Activated naive CD4-positive, alpha-beta T cell treated with Interleukin-2 at 50 U/mL for 16 hours (primary cell): ENCODE measurements around the gene IAPP.
"Not testable (repeated sequence)": the region's sequence is repeated elsewhere in the genome, so short reads cannot be mapped to it uniquely, and the experiment has no call there.

ENCODE experiments used
- DNase-seq: peaks from one replicate; pipeline ENCODE4 v3.0.0-alpha.2; 2020

IAPP gene

DNA sequence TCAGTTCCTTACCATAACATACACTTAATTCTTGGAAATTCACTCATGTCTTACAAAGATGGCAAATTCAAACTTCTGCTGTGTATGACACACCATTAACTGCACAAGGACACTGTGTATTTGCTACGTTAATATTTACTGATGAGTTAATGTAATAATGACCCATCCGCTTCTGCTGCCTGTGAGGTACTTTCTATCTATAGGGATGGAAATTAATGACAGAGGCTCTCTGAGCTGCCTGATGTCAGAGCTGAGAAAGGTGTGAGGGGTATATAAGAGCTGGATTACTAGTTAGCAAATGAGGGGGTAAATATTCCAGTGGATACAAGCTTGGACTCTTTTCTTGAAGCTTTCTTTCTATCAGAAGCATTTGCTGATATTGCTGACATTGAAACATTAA is at the start of gene IAPP:
TSS of gene IAPP (plus strand) at position 301 of the 400 bp plus-strand sequence. CDS start 450 bp downstream, outside the sequence.
- no peak for DNase-seq

GRCh38 chr12:21323736-21324135 is 49.0 kb upstream of the IAPP start:
- no peak for DNase-seq

- DNase-seq = no peak
Observed at GRCh38 chr12:21324551-21324950, 48.2 kb upstream of the IAPP start.

DNA sequence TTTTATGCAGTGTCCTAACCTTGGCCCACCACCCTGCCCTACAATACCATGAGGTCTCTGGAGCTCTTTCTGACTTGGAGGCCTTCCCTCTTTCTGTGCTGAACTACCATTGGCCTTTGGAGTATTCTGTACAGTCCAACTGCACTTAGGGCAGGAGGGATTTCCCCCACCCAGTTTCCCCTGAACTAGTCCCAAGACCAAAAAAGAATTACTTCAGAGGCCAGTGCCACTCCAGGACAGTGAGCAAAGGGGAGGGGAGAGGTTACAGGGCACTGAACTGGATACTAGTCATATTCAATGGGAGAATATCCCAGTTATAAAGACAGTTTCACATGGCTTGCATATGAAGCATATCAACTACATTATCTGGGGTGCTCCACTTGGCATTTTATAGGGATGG is 44.1 kb upstream of the IAPP start:
- DNase-seq = no peak

DNA sequence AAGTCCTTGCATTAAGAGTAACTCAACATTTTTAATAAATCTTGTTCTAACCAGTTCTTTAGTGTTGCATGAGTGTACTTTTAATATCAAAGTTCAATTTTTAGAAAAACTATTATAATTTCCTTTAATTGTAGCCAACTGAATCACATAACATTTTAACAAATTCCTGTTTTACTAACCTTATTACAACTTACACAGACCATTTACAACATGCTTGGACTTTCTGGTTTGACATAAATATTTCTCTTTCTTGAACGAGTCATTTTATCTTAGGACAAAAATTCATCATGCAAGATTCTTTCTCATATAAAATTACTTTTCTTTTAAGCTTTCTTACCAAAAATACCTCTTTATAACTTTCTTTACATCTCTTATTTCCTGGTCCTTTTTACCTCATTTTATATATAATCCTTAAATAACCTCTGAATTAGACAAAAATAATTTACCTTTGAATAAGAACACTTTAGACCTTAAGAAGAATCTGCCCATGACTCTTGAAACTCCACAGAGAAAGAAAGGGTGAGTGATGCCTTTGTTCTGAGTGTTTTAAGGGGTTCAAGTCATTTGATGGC is 41.9 kb upstream of the IAPP start:
- no peak for DNase-seq

DNA sequence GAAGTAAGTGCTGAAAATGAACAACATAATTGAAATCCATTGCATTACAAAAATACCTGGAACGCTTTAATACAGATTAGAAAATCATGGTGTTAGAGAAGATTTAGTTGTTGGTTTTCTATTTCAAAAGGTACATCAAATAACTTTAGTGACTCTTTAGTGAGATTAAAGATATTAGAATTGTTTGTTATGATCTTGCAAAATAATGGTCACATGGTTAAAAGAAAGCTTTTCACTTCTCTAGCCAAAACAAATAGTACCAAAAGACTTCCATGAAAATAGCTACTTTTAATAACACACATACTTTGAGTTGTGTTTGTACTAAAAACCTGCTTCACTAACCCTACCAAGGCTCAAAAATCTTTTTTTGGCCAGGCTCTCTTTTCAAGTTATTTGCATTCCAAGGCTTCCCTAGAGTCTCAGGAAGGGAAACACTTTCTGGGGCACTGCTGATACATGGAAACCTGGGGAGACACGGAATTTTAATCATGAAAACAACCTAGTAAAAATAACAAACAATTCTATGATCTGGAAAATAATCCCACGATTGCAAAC is 37.9 kb upstream of the IAPP start, which contains the start of gene SLCO1A2:
TSS of gene SLCO1A2 (minus strand) at position 147 of the 555 bp plus-strand sequence. CDS start 270 bp downstream, outside the sequence.
- DNase-seq = no peak

- DNase-seq = no peak
Observed at GRCh38 chr12:21336656-21337055, 36.0 kb upstream of the IAPP start.

GRCh38 chr12:21337453-21337852 is 35.2 kb upstream of the IAPP start:
- DNase-seq = no peak

DNA sequence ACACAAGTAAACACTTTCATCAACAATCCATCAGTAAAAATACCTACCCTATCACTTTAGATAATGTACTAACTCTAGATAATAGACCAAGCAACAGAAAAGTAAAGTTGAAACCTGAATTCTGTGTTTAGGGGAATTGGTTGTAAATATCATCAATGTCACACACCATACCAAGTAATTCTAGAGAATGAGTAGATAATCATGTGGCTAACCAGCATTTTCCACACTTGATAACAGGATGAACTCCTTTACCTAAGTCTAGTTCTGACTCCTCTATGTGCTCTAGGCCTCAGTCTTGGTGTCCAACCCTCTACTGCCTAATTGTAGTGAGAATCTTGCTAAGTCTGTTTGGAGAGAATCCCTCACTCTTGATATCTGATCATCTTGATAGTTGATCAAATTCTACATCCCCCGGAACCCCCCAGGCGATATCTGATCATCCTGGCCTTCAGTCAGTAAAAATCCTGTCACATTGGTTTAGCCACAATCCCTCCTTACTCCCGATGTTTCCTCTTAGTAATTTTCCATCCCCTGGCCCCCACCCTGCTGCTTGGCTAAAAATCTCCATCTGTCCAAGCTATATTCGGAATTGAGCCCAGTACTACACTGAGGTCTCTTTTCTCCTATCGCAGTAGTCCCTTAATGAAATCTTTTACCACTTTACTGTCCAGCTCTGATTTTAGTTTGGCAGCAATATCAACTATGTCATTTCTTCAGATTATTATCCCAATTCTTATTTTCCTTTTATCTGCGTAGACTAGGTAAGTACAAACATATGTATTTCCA is 34.5 kb upstream of the IAPP start:
- no peak for DNase-seq

DNA sequence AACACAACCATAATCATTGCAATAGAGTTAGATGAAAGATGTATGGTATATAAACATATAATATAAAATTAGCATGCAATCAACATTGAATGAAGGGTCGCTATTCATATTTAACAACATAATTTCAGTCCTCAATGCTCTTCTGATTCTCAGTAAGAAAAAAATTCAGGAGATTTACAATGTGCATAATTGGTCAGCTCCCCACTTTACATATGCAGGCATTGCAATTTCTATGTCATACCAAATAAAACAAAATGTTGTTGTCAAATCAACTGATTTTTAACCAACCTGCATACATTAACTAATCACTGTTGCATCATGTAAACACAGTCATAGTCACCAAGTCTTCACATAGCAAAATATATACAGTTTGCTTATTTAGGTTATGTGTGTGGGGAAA is 32.8 kb upstream of the IAPP start:
- no peak for DNase-seq

DNA sequence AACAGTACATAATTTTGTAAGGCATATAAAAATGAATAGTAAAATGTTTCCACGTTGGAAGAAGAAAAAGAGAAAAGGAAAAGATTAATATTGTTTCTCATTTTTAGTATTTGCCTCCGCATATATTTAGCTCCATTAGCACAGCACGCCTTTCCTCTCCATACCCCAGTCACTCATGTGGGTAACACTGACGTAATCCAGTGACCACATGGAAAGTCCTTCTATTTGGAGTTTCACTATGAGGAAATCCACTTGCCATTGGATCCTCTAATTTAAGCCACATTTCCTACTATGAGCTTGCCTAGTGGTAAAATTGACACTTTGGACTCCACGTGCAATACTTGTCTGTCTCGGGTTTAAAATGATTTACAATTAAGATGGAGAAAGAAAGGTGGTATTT is 32.3 kb upstream of the IAPP start:
- DNase-seq = no peak

- DNase-seq = no peak
Observed at GRCh38 chr12:21341769-21342168, 30.9 kb upstream of the IAPP start.

DNA sequence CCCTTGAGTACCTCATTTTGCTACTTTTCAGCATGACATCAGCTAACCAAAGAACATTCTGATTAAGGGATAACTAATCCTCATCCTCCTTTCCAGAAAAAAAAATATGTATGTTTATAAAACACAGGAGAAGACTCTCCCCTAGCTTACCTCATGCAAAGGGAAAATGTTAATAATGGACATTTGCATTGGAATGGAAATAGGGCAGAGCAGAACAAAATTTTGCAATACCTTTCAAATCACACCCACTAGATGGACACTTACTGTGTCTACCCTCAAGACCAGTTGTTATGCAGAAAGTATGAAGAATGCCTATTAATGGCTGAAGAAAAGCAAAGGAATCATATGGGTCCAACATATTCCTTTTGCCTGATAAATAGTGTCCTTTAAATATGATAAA is 29.1 kb upstream of the IAPP start:
- DNase-seq = no peak

GRCh38 chr12:21346542-21347205 is 26.0 kb upstream of the IAPP start:
- no peak for DNase-seq

DNA sequence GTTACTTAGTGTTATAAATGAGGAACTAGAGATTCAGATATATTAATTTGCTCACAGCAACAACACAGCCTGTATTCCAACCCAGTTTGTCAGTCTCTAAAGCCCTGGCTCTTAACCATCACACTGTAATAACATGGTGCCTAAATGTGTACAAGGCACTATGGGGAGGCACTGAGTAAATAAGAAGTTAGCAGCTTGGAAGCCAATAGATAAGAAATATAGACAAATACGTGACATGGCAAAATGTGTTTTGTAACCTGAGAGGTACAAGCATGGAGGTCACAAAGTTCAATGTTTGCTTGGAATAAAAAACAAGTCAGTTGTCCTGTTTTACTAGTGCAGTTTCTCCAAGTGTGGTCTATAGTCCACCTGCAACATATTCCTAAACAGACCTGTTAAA is 21.7 kb upstream of the IAPP start:
- no peak for DNase-seq

- no peak for DNase-seq
Observed at GRCh38 chr12:21353487-21353886, 19.2 kb upstream of the IAPP start.

DNA sequence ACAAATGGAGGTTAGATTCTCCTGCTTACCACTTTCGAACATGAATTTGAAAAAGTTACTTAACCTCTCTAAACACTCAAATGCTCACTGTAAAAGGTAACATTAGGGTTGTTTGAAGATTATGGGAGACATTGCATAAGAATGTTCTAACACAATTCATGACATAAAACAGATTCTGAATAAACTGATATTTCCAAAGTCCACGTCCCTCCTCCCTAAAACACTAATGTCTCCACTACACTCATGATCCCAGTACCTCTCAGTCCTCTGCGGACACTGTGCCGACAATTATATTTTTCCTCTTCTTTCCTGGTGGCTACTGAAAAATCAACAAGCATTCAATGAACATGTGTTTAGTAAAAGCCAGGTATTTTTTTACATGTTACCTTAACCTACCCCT is 18.8 kb upstream of the IAPP start:
- DNase-seq = no peak

- no peak for DNase-seq
Observed at GRCh38 chr12:21354641-21355040, 18.1 kb upstream of the IAPP start.

- not testable (repeated sequence) for DNase-seq
Observed at GRCh38 chr12:21360632-21361031, 12.1 kb upstream of the IAPP start.

DNA sequence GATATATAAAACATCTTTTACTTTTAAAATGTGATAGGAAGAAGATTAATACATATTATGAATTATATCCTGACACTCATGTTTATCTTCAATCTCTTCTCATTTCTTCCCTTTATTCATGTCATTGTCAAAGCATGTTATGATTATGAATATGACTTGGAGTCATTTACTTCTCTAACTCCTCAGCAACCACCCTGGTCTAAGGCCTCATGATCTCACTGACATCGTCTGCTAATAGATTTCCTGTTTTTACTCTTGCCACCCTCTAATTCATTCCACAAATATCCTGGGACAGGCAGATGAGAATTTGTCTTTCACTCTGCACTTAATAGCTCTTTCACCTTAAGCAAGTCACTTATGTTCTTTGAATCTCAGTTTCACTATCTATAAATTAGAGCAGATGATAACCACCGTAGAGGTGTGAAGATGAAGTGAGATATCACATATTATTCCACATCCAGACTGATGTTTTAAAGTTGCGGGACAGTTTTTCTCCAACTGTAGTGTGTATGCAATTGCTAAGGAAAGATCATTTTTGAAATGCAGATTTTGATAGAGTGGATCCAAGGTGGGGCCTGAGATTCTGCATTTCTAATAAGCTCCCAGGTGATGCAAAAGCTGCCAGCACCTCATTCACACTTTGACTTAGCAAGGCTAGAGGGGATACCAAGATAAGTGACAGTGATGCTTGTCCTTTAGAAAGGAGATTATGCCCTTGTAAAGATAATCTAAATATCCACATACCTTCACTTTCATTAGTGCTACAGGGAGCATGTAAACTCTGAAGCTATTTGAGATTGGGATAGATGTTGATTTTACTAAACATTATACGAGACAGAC is 3.3 kb upstream of the IAPP start:
- DNase-seq = no peak

GRCh38 chr12:21370845-21371449 is 1.8 kb upstream of the IAPP start:
- no peak for DNase-seq

DNA sequence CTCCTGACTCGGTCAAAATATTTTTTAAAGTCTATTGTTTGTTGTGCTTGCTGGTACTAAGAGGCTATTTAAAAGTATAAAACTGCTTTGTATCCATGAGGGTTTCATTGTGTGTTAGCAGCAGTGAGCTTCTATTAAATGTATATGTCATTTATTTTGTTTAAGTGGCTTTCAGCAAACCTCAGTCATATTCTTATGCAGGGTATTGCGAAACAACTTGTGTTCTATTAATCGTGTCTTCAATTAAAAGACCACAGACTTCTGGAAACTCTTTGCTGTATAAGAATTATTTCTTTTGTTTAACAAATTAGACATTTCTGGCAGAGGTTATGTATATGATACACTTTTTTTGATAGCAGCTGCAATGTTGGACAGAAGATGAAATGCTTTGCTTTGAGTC is 6.5 kb downstream of the IAPP start:
- DNase-seq = no peak
